ENCODE data around the gene ADGRB3. TPM values are rescaled to one million over a fixed set of nuclear protein-coding genes. Genes with fewer than 3 reads are reported as not detected.
A peak's percentile ranks its signal among the peaks of the same experiment; 100 is the strongest.

ADGRB3 gene
- total RNA-seq, 1 experiment from 2014 or later, result not detected

DNA sequence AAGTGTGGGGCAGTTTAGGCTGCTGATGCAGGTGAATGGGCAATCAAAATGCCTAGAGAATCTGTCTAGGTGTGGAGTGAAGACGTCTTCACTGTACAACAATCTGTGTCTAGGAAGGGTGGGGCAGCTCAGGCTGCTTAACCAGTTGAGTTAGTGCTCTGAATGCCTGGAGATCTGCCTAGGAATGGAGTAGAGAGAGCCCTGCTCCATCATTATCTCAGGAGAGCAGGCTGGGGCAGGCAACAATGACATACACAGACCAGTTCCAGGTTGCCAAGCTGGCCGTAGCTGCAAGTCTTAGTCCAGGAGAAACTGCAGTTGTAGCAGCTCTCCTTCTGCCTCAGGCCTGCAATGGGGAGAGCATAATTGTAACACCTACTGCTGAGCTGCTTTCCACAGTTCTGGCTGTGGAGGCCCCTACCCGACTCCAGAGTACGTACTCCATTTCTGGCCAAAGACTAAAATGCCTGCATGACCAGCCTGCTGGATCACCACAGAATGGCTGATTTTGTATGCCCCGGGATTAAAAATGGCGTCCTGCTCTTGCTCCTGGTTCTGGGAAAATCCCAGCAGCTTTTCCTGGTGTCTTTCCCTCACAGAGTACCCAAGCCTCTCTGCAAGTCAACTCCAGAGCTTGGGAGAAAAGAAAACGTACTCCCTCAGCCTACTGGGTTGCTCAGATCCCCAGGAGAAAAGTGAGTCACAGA, 545.4 kb downstream of the ADGRB3 start:
- Histone ChIP-seq H3K4me1 (replicated peaks) (no peaks in the 10 kb centered on the region), H3K9me3 (replicated peaks) (no peaks in the 10 kb centered on the region), H3K27me3 (replicated peaks) (no peaks in the 10 kb centered on the region), H3K36me3 (no peaks in the 10 kb centered on the region), H3K27ac (no peak overlapping the region), H3K4me3 (no peak overlapping the region)
- no peak for DNase-seq (ENCODE audit: low read depth in 1 of 2, low spot score in 2 of 2)

GRCh38 chr6:69181964-69182363, 546.9 kb downstream of the ADGRB3 start:
- Histone ChIP-seq H3K4me3 (no peak overlapping the region), H3K4me1 (replicated peaks) (no peaks in the 10 kb centered on the region), H3K27ac (no peak overlapping the region), H3K27me3 (replicated peaks) (no peaks in the 10 kb centered on the region), H3K36me3 (no peaks in the 10 kb centered on the region), H3K9me3 (replicated peaks) (no peaks in the 10 kb centered on the region)
- no peak for DNase-seq (ENCODE audit: low read depth in 1 of 2, low spot score in 2 of 2)

GRCh38 chr6:69185276-69185675, 550.2 kb downstream of the ADGRB3 start:
- Histone ChIP-seq H3K4me3 (no peak overlapping the region), H3K36me3 (no peaks in the 10 kb centered on the region), H3K27ac (no peak overlapping the region), H3K4me1 (replicated peaks) (no peaks in the 10 kb centered on the region), H3K27me3 (replicated peaks) (no peaks in the 10 kb centered on the region), H3K9me3 (replicated peaks) (no peaks in the 10 kb centered on the region)
- DNase-seq (ENCODE audit: low read depth in 1 of 2, low spot score in 2 of 2), result no peak

GRCh38 chr6:69202768-69203167, 567.7 kb downstream of the ADGRB3 start:
- H3K27me3 ChIP-seq (replicated peaks), result no peaks in the 10 kb centered on the region
- no peaks in the 10 kb centered on the region for H3K4me1 ChIP-seq (replicated peaks)
- no peak for DNase-seq (ENCODE audit: low read depth in 1 of 2, low spot score in 2 of 2)
- H3K9me3 ChIP-seq (replicated peaks), result no peaks in the 10 kb centered on the region
- no peak overlapping the region for H3K4me3 ChIP-seq
- no peaks in the 10 kb centered on the region for H3K36me3 ChIP-seq
- no peak overlapping the region for H3K27ac ChIP-seq

GRCh38 chr6:69216127-69216526, 581.0 kb downstream of the ADGRB3 start:
- Histone ChIP-seq H3K27me3 (replicated peaks) (no peaks in the 10 kb centered on the region), H3K4me1 (replicated peaks) (no peaks in the 10 kb centered on the region), H3K36me3 (no peaks in the 10 kb centered on the region), H3K4me3 (no peak overlapping the region), H3K9me3 (replicated peaks) (no peaks in the 10 kb centered on the region), H3K27ac (no peak overlapping the region)
- no peak for DNase-seq (ENCODE audit: low read depth in 1 of 2, low spot score in 2 of 2)

DNA sequence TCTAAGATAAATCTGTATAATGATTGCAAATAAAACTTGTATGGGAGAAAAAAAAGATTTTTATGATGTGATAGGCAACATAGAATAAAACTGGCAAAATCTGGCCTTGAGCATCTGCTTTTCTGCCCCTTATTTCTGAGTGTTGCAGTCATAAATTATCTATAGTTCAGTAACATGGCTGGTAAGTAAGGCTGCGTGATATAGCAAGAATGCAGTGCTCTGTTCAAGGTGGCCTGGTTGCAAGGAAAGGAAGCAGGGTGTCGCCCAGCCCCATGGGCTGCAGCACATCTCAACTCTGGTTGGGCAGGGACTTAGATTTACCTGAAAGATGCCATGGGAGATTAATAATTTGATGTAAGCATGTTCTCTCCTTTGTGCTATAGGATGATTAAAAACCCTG, 582.3 kb downstream of the ADGRB3 start:
- Histone ChIP-seq H3K36me3 (no peaks in the 10 kb centered on the region), H3K4me3 (no peak overlapping the region), H3K27ac (no peak overlapping the region), H3K4me1 (replicated peaks) (no peaks in the 10 kb centered on the region), H3K9me3 (replicated peaks) (no peaks in the 10 kb centered on the region), H3K27me3 (replicated peaks) (no peaks in the 10 kb centered on the region)
- DNase-seq (ENCODE audit: low read depth in 1 of 2, low spot score in 2 of 2), result no peak

- Histone ChIP-seq H3K27ac (no peak overlapping the region), H3K36me3 (no peaks in the 10 kb centered on the region), H3K4me1 (replicated peaks) (no peaks in the 10 kb centered on the region), H3K27me3 (replicated peaks) (no peaks in the 10 kb centered on the region), H3K9me3 (replicated peaks) (no peaks in the 10 kb centered on the region), H3K4me3 (no peak overlapping the region)
- DNase-seq (ENCODE audit: low read depth in 1 of 2, low spot score in 2 of 2), result no peak
Observed at GRCh38 chr6:69220375-69220774, 585.3 kb downstream of the ADGRB3 start.

DNA sequence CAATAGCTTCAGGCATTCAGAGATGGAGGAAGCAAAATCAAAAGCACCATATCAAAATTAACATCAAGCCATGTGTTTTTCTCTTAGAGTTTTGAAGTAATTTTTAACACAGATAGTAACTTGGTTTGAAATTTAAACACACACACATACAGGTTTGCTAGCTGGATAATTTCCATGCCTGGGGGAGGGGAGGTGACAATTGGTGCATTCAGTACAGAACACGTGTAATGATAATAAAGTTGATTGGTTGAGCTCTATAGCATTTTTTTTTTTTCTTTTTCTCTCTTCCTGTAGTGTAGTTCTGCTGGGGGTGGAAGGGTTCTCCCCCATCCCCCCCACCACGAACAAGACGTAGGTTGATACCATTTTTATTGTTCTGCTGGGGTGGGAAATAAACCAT, 596.9 kb downstream of the ADGRB3 start:
- Histone ChIP-seq H3K9me3 (replicated peaks) (no peaks in the 10 kb centered on the region), H3K4me1 (replicated peaks) (no peaks in the 10 kb centered on the region), H3K36me3 (no peaks in the 10 kb centered on the region), H3K27ac (no peak overlapping the region), H3K27me3 (replicated peaks) (no peaks in the 10 kb centered on the region), H3K4me3 (no peak overlapping the region)
- DNase-seq (ENCODE audit: low read depth in 1 of 2, low spot score in 2 of 2), result no peak

GRCh38 chr6:69232496-69232895, 597.4 kb downstream of the ADGRB3 start:
- H3K9me3 ChIP-seq (replicated peaks), result no peaks in the 10 kb centered on the region
- H3K27ac ChIP-seq, result no peak overlapping the region
- DNase-seq (ENCODE audit: low read depth in 1 of 2, low spot score in 2 of 2), result no peak
- no peaks in the 10 kb centered on the region for H3K4me1 ChIP-seq (replicated peaks)
- no peak overlapping the region for H3K4me3 ChIP-seq
- no peaks in the 10 kb centered on the region for H3K27me3 ChIP-seq (replicated peaks)
- no peaks in the 10 kb centered on the region for H3K36me3 ChIP-seq

- H3K4me1 ChIP-seq (replicated peaks), result no peaks in the 10 kb centered on the region
- no peaks in the 10 kb centered on the region for H3K9me3 ChIP-seq (replicated peaks)
- no peak overlapping the region for H3K4me3 ChIP-seq
- no peak overlapping the region for H3K27ac ChIP-seq
- no peaks in the 10 kb centered on the region for H3K36me3 ChIP-seq
- peak; percentile 29 to 59 for DNase-seq (ENCODE audit: low read depth in 1 of 2, low spot score in 2 of 2)
- no peaks in the 10 kb centered on the region for H3K27me3 ChIP-seq (replicated peaks)
Observed at GRCh38 chr6:69232911-69233448, 597.9 kb downstream of the ADGRB3 start.

DNA sequence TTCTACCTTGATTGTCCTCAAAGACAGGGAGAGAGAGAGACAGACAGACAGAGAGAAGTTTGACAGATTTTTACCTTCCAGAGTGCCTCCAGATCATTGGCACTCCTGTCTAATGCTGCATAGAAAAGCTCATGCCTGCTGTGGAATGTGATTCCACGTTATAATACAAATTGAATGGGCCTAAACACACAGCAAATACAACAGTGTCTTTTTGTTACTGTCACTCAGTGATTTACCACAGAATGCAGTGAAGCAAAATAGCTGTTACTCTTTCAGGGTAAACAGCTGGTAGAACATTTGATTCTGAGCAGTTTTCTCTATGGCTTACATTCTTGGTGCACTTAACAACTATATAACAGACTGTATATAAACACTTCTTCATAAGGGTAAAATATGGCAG, 603.0 kb downstream of the ADGRB3 start:
- H3K36me3 ChIP-seq, result no peaks in the 10 kb centered on the region
- no peaks in the 10 kb centered on the region for H3K4me1 ChIP-seq (replicated peaks)
- no peak overlapping the region for H3K27ac ChIP-seq
- no peaks in the 10 kb centered on the region for H3K9me3 ChIP-seq (replicated peaks)
- H3K27me3 ChIP-seq (replicated peaks), result no peaks in the 10 kb centered on the region
- no peak overlapping the region for H3K4me3 ChIP-seq
- no peak for DNase-seq (ENCODE audit: low read depth in 1 of 2, low spot score in 2 of 2)

DNA sequence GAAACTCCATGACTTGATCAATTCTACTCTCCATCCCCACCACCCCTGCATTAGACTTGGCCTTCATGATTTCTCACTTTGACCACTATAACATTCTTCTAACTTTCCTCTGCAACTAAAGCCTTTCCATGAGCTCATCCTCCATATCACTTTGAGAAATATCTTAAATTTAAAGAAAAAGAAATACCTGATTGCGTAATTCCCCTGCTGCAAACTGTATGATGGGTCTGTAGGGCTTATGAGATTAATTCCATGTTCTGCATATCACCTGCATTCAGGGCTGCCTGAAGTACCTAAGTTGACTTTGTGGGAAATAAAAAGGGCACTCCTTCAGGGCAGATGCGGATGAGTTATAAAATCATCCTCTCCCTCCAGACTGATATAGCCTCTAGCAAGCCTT, 611.9 kb downstream of the ADGRB3 start:
- H3K36me3 ChIP-seq, result no peaks in the 10 kb centered on the region
- H3K27me3 ChIP-seq (replicated peaks), result no peaks in the 10 kb centered on the region
- no peaks in the 10 kb centered on the region for H3K4me1 ChIP-seq (replicated peaks)
- H3K27ac ChIP-seq, result no peak overlapping the region
- H3K9me3 ChIP-seq (replicated peaks), result no peaks in the 10 kb centered on the region
- no peak overlapping the region for H3K4me3 ChIP-seq
- DNase-seq (ENCODE audit: low read depth in 1 of 2, low spot score in 2 of 2), result no peak

GRCh38 chr6:69261010-69261409, 625.9 kb downstream of the ADGRB3 start:
- no peaks in the 10 kb centered on the region for H3K27me3 ChIP-seq (replicated peaks)
- no peak overlapping the region for H3K27ac ChIP-seq
- no peak overlapping the region for H3K4me3 ChIP-seq
- no peak for DNase-seq (ENCODE audit: low read depth in 1 of 2, low spot score in 2 of 2)
- H3K36me3 ChIP-seq, result no peaks in the 10 kb centered on the region
- no peaks in the 10 kb centered on the region for H3K4me1 ChIP-seq (replicated peaks)
- no peaks in the 10 kb centered on the region for H3K9me3 ChIP-seq (replicated peaks)

- no peaks in the 10 kb centered on the region for H3K36me3 ChIP-seq
- H3K27me3 ChIP-seq (replicated peaks), result no peaks in the 10 kb centered on the region
- H3K4me1 ChIP-seq (replicated peaks), result no peaks in the 10 kb centered on the region
- no peak for DNase-seq (ENCODE audit: low read depth in 1 of 2, low spot score in 2 of 2)
- no peak overlapping the region for H3K4me3 ChIP-seq
- H3K9me3 ChIP-seq (replicated peaks), result no peaks in the 10 kb centered on the region
- no peak overlapping the region for H3K27ac ChIP-seq
Observed at GRCh38 chr6:69263297-69263696, 628.2 kb downstream of the ADGRB3 start.

DNA sequence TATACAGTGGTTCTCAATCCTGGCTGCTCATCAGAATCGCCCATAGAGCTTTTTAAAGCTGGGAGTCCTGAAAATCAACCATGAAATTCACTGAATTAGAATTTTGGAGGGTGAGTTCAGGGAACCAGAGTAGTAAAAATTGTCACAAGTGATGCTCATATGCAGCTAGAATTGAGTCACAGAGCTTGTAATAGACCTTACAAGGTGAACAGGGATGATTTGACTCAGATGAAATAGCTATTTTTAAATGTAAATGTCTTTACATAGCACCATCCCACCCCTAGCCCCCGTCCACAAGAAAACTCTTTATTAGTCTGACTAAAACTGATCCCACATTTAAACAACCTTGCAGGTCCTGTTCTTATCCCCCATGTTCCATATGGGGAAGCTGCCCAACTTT, 630.0 kb downstream of the ADGRB3 start:
- no peaks in the 10 kb centered on the region for H3K4me1 ChIP-seq (replicated peaks)
- H3K4me3 ChIP-seq, result no peak overlapping the region
- no peaks in the 10 kb centered on the region for H3K36me3 ChIP-seq
- H3K9me3 ChIP-seq (replicated peaks), result no peaks in the 10 kb centered on the region
- H3K27me3 ChIP-seq (replicated peaks), result no peaks in the 10 kb centered on the region
- H3K27ac ChIP-seq, result no peak overlapping the region
- no peak for DNase-seq (ENCODE audit: low read depth in 1 of 2, low spot score in 2 of 2)
